ENCODE results near the gene XRN1.

GRCh38 chr3:142470826-142471225, 23.0 kb upstream of the XRN1 start:
- TF ChIP-seq EP300 (IDR thresholded peaks at IDR 0.05; ENCODE audit: borderline replicate concordance in 1 of 2, control insufficient read depth in 1 of 2, low read depth in 2 of 2, low read length in 2 of 2) (no peak), CTCF (IDR thresholded peaks at IDR 0.05 in 2 of 3, conservative IDR thresholded peaks at IDR 0.05 in 1 of 3; ENCODE audit: control insufficient read depth in 2 of 3, extremely low read depth in 1 of 3, insufficient read depth in 1 of 3, low read depth in 3 of 3, low read length in 3 of 3) (no peak), RCOR1 (conservative IDR thresholded peaks at IDR 0.05; ENCODE audit: low read depth, low read length) (no peak), RFX5 (IDR thresholded peaks at IDR 0.05; ENCODE audit: low read depth, low read length) (no peak), RBBP5 (conservative IDR thresholded peaks at IDR 0.05) (no peak), SMC3 (IDR thresholded peaks at IDR 0.05; ENCODE audit: borderline replicate concordance, low read length) (no peak), PBX3 (IDR thresholded peaks at IDR 0.05; ENCODE audit: insufficient replicate concordance, low read depth, low read length) (no peak), ATF3 (IDR thresholded peaks at IDR 0.05; ENCODE audit: borderline replicate concordance, extremely low read depth, low read depth, low read length) (no peak), BACH1 (IDR thresholded peaks at IDR 0.05; ENCODE audit: borderline replicate concordance) (no peak), KDM1A (IDR thresholded peaks at IDR 0.05; ENCODE audit: borderline replicate concordance) (no peak), FOXM1 (IDR thresholded peaks at IDR 0.05; ENCODE audit: low read depth, low read length) (no peak), SRF (IDR thresholded peaks at IDR 0.05; ENCODE audit: low read depth in 2 of 2, low read length in 2 of 2) (no peak), SIX5 (IDR thresholded peaks at IDR 0.05; ENCODE audit: low read depth, low read length, severe bottlenecking) (no peak)
- TF ChIP-seq, protein P1, sequence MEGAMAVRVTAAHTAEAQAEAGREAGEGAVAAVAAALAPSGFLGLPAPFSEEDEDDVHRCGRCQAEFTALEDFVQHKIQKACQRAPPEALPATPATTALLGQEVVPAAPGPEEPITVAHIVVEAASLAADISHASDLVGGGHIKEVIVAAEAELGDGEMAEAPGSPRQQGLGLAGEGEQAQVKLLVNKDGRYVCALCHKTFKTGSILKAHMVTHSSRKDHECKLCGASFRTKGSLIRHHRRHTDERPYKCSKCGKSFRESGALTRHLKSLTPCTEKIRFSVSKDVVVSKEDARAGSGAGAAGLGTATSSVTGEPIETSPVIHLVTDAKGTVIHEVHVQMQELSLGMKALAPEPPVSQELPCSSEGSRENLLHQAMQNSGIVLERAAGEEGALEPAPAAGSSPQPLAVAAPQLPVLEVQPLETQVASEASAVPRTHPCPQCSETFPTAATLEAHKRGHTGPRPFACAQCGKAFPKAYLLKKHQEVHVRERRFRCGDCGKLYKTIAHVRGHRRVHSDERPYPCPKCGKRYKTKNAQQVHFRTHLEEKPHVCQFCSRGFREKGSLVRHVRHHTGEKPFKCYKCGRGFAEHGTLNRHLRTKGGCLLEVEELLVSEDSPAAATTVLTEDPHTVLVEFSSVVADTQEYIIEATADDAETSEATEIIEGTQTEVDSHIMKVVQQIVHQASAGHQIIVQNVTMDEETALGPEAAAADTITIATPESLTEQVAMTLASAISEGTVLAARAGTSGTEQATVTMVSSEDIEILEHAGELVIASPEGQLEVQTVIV (IDR thresholded peaks at IDR 0.05; ENCODE audit: borderline replicate concordance, partially characterized antibody): no peak
